Nephron progenitor cell (in vitro differentiated cells): ENCODE data around the gene PHF21B.

Experiments
- DNase-seq: peaks from one replicate; pipeline ENCODE4 v3.0.0; 2021
- H3K27ac Mint-ChIP-seq: 2 replicates; pipeline ENCODE4 v1.8.0; 2021; ENCODE audit warnings: mild to moderate bottlenecking, moderate library complexity, mixed read lengths
- H3K27me3 Mint-ChIP-seq: 2 replicates; pipeline ENCODE4 v1.8.0; 2021; ENCODE audit warnings: mild to moderate bottlenecking, low read depth, mixed read lengths; ENCODE audit not compliant: poor library complexity
- H3K36me3 Mint-ChIP-seq: 2 replicates; pipeline ENCODE4 v1.8.0; 2021; ENCODE audit warnings: low read depth, mixed read lengths
- H3K4me1 Mint-ChIP-seq: 2 replicates; pipeline ENCODE4 v1.8.0; 2021; ENCODE audit warnings: mixed read lengths
- H3K4me3 Mint-ChIP-seq: 2 replicates; pipeline ENCODE4 v1.8.0; 2021; ENCODE audit warnings: mild to moderate bottlenecking, moderate library complexity, mixed read lengths
- H3K9me3 Mint-ChIP-seq: 2 replicates; pipeline ENCODE4 v1.8.0; 2021; ENCODE audit warnings: mild to moderate bottlenecking, moderate library complexity, mixed read lengths
- CTCF ChIP-seq: fragments of 200-600 bp; sonication (generic); IDR thresholded peaks from 2 replicates; pipeline ENCODE4 v1.5.0; 2021; ENCODE audit warnings: antibody characterized with exemption

The PHF21B gene

DNA sequence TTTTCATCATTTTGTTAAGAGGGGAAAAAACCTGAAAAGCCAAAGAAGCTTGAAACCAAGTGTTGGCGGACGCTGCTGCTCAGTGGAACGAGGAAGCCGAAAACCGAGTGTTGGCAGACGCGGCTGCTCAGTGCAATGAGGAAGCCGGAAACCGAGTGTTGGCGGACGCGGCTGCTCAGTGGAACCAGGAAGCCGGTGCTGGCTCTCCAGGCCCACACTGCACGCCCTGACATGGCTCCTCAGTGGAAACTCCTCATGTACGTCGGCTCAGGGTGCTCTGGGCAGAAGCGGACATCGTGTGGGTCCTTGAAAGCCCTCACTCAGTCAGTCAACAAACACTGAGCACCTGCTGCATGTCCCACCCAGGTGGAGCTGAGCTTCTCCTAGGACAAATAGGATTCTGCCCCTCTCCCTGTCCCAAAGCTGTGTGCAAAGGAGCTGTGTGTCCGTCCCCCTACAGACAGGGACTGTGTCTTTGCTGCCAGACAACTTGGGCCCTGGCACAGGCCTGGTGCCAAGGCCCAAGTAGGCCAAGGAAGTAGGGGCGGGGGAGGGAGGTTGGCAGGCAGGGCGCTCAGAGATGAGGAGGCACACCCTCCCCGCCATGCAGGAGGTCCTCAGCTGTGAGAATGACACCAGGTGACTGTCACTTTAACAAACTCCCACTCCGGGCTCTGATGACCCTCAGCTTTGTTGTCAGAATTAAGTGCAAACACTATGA, 37.3 kb downstream of the PHF21B start:
- Mint-ChIP-seq H3K27me3 (no peaks in the 10 kb centered on the region), H3K4me3 (no peak overlapping the region), H3K36me3 (peaks cover 22% of the 10 kb centered on the region), H3K4me1 (peaks cover 16% of the 10 kb centered on the region), H3K27ac (peak overlapping the region; percentile 87), H3K9me3 (no peaks in the 10 kb centered on the region)
- no peak for DNase-seq
- no peak for TF ChIP-seq CTCF

DNA sequence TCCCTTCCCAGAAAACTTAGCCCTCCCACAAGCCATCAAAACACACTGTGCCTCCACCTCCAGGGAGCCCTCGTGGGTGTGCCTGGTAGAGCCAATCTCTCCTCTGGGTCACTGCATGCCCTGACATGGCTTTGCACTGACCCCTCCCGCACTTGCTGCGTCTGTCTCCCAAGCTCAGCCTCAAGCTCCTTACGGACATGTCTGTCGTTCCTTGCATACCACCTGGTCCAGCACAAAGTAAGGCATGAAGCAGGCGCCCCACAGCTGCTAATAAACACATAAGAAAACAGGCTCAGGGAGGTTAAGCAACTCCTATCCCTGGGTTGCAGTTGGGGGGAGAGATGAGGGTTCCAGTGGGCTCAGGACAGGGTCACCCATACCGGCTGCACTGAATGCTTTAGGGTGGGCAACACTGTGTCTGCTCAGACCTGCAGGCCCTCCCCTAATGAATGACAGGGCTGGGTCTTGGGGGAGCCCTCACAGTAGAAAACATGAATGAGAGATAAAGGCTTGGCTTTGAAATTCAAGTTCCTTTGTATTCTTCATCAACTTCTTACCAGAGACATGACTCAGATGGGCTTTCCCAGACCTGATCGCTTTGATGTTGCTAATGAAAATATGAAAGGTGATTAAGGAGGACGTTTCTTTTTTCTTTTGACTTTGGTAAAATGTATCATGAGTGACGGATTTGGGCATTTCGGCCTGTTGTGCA, 38.0 kb downstream of the PHF21B start:
- no peaks in the 10 kb centered on the region for H3K27me3 Mint-ChIP-seq
- H3K4me3 Mint-ChIP-seq, result no peak overlapping the region
- no peak for TF ChIP-seq CTCF
- peak overlapping the region; percentile 87 for H3K27ac Mint-ChIP-seq
- H3K9me3 Mint-ChIP-seq, result no peaks in the 10 kb centered on the region
- no peak for DNase-seq
- peaks cover 19% of the 10 kb centered on the region for H3K4me1 Mint-ChIP-seq
- peaks cover 23% of the 10 kb centered on the region for H3K36me3 Mint-ChIP-seq

- H3K9me3 Mint-ChIP-seq, result no peaks in the 10 kb centered on the region
- no peaks in the 10 kb centered on the region for H3K27me3 Mint-ChIP-seq
- no peak for TF ChIP-seq CTCF
Observed at GRCh38 chr22:44970291-44970690, 39.5 kb downstream of the PHF21B start.

DNA sequence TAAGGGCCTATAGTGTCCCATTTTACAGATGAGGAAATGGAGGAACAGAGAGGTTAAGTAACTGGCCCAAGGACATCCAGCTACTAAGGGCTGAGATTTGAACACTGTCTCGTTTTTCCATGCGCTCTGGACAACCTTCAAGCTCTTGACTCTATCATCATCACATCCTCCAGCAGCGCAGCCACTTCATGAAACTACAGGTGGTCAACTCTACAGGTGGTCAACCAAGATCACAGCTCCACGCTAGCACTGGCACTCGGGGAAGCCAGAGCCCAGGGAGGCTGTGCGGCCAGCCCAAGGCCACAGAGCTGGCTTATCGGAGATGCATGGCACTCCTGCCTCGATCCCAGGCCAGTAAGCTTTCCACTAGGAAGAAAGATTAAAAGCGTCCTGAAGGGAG, 40.0 kb downstream of the PHF21B start:
- no peak overlapping the region for H3K4me3 Mint-ChIP-seq
- H3K27me3 Mint-ChIP-seq, result no peaks in the 10 kb centered on the region
- peaks cover 22% of the 10 kb centered on the region for H3K4me1 Mint-ChIP-seq
- no peak for TF ChIP-seq CTCF
- peaks cover 23% of the 10 kb centered on the region for H3K36me3 Mint-ChIP-seq
- no peak overlapping the region for H3K27ac Mint-ChIP-seq
- no peak for DNase-seq
- no peaks in the 10 kb centered on the region for H3K9me3 Mint-ChIP-seq

More at GRCh38 chr22:44970291-44970690, 39.5 kb downstream of the PHF21B start:
- H3K27ac Mint-ChIP-seq, result no peak overlapping the region
- no peak for DNase-seq
- H3K4me3 Mint-ChIP-seq, result no peak overlapping the region
- peaks cover 23% of the 10 kb centered on the region for H3K36me3 Mint-ChIP-seq
- H3K4me1 Mint-ChIP-seq, result peaks cover 22% of the 10 kb centered on the region

DNA sequence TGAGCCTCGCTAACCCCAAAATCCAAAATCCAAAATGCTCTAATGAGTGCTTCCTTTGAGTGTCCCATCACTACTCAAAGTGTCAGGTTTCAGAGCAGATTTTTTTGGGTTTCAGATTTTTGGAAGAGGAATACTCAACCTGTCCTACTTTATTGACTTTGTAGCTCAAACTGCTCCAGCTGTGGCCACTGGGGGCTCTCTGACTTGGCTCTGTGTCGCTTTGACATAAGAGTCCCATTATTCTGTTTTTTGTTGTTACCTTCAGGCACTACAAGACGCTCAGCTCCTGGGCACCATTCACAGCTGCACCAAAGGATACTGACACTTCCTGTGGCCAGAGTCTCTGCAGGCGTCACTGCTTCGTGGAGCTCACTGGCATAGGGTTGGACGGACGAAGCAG, 41.1 kb downstream of the PHF21B start:
- no peak for DNase-seq
- no peak overlapping the region for H3K4me3 Mint-ChIP-seq
- TF ChIP-seq CTCF, result no peak
- no peaks in the 10 kb centered on the region for H3K27me3 Mint-ChIP-seq
- H3K9me3 Mint-ChIP-seq, result no peaks in the 10 kb centered on the region
- H3K27ac Mint-ChIP-seq, result no peak overlapping the region
- peaks cover 22% of the 10 kb centered on the region for H3K4me1 Mint-ChIP-seq
- peaks cover 23% of the 10 kb centered on the region for H3K36me3 Mint-ChIP-seq
